Measurements from ENCODE around the gene HELB. TPM values are rescaled to one million over a fixed set of nuclear protein-coding genes. Genes with fewer than 3 reads are reported as not detected.

Gene HELB
- total RNA-seq, 5 donors from 2014 or later (not counting 1 experiment from before 2014, with no cell fraction given): 38.6 to 66.4 (median 45.7) TPM

- no peak for DNase-seq
- Mint-ChIP-seq H3K36me3 (no peaks in the 10 kb centered on the region), H3K27me3 (no peaks in the 10 kb centered on the region), H3K4me1 (peaks cover 6 to 15% (median 7%) of the 10 kb centered on the region in 3 donors), H3K9me3 (no peaks in the 10 kb centered on the region), H3K4me3 (no peak overlapping the region), H3K27ac (no peak overlapping the region)
- no CpG with 5 or more reads among the region's 6 CpGs for WGBS (ENCODE audit: insufficient coverage)
- ChIA-PET POLR2A (interaction anchor here in 1 of 2 donors (0.7 kb wide), 1 partner anchor 34 kb away, joined by 3 read pairs; the partner anchor contains the start of gene HELB), CTCF (interaction anchor here (0.5 to 3.2 kb wide), 17 partner anchors 9 to 1714 kb away, joined by 3 to 22 read pairs (median 5); partner anchors contain the start of gene HELB (in 1 of the 2))
- Histone ChIP-seq H3K36me3 (ENCODE audit: control insufficient read depth in 2 of 2, extremely low read depth in 1 of 2, insufficient read depth in 1 of 2, low read length in 1 of 2) (no peaks in the 10 kb centered on the region), H3K27me3 (replicated peaks in 1 of 2; ENCODE audit: control insufficient read depth in 2 of 2, extremely low read depth in 1 of 2, insufficient read depth in 2 of 2, low read length in 1 of 2) (peaks cover 0 to 3% of the 10 kb centered on the region in 2 experiments), H3K9me3 (no peaks in the 10 kb centered on the region), H3K4me1 (ENCODE audit: control insufficient read depth in 1 of 2, extremely low read depth in 1 of 2, insufficient read depth in 2 of 2, low read length in 2 of 2) (peaks cover 4 to 21% of the 10 kb centered on the region in 2 experiments), H3K27ac (ENCODE audit: low read length) (no peak overlapping the region), H3K4me3 (ENCODE audit: control insufficient read depth in 1 of 2, extremely low read depth in 1 of 2, low read length in 1 of 2) (no peak overlapping the region)
- ATAC-seq (replicated peaks in 1 of 4): no peak
These were observed 33.2 kb upstream of the HELB start for GRCh38 chr12:66269142-66269541.

- Histone ChIP-seq H3K36me3 (ENCODE audit: control insufficient read depth in 2 of 2, extremely low read depth in 1 of 2, insufficient read depth in 1 of 2, low read length in 1 of 2) (no peaks in the 10 kb centered on the region), H3K27ac (ENCODE audit: low read length) (no peak overlapping the region), H3K4me3 (ENCODE audit: control insufficient read depth in 1 of 2, extremely low read depth in 1 of 2, low read length in 1 of 2) (no peak overlapping the region), H3K27me3 (replicated peaks in 1 of 2; ENCODE audit: control insufficient read depth in 2 of 2, extremely low read depth in 1 of 2, insufficient read depth in 2 of 2, low read length in 1 of 2) (no peaks in the 10 kb centered on the region), H3K4me1 (ENCODE audit: control insufficient read depth in 1 of 2, extremely low read depth in 1 of 2, insufficient read depth in 2 of 2, low read length in 2 of 2) (peaks cover 4 to 21% of the 10 kb centered on the region in 2 experiments), H3K9me3 (no peaks in the 10 kb centered on the region)
- Mint-ChIP-seq H3K36me3 (no peaks in the 10 kb centered on the region), H3K27ac (no peak overlapping the region), H3K27me3 (no peaks in the 10 kb centered on the region), H3K9me3 (no peaks in the 10 kb centered on the region), H3K4me3 (no peak overlapping the region), H3K4me1 (peaks cover 7 to 15% (median 8%) of the 10 kb centered on the region in 3 donors)
- ChIA-PET CTCF (interaction anchor here (0.5 to 3.2 kb wide), 31 partner anchors 8 to 591 kb away, joined by 3 to 22 read pairs (median 4); partner anchors contain the start of gene HELB (in 1 of the 2)), POLR2A (interaction anchor here (0.7 to 0.9 kb wide), 3 partner anchors 9 to 91 kb away, joined by 3 read pairs; partner anchors contain the start of gene HELB (in 1 of the 2))
- 20% methylated on average over 1 of the region's 5 CpGs for WGBS (ENCODE audit: insufficient coverage)
- DNase-seq (peak in 6 of 35 experiments; percentile 5 to 64 (median 10)), ATAC-seq (replicated peaks in 1 of 4) (peak in 3 of 4 experiments; percentile 64 to 75 (median 70))
These were observed 32.4 kb upstream of the HELB start for GRCh38 chr12:66269757-66270383.

GRCh38 chr12:66270613-66271012, 31.7 kb upstream of the HELB start:
- ChIA-PET POLR2A (interaction anchor here in 1 of 2 donors (0.9 kb wide), 1 partner anchor 8 kb away, joined by 3 read pairs; no protein-coding TSS in a partner anchor), CTCF (interaction anchor here (0.6 to 3.2 kb wide), 22 partner anchors 8 to 1373 kb away, joined by 3 to 22 read pairs (median 4); partner anchors contain the start of gene HELB (in 1 of the 2))
- DNase-seq (no peak), ATAC-seq (replicated peaks in 1 of 4) (no peak)
- peaks cover 4 to 21% of the 10 kb centered on the region in 2 experiments for H3K4me1 ChIP-seq (ENCODE audit: control insufficient read depth in 1 of 2, extremely low read depth in 1 of 2, insufficient read depth in 2 of 2, low read length in 2 of 2)
- H3K4me3 ChIP-seq (ENCODE audit: control insufficient read depth in 1 of 2, extremely low read depth in 1 of 2, low read length in 1 of 2): no peak overlapping the region
- Mint-ChIP-seq H3K27ac (no peak overlapping the region), H3K27me3 (no peaks in the 10 kb centered on the region), H3K4me3 (no peak overlapping the region), H3K9me3 (no peaks in the 10 kb centered on the region), H3K36me3 (no peaks in the 10 kb centered on the region), H3K4me1 (peaks cover 7 to 15% (median 8%) of the 10 kb centered on the region in 3 donors)
- H3K9me3 ChIP-seq: no peaks in the 10 kb centered on the region
- H3K27ac ChIP-seq (ENCODE audit: low read length): no peak overlapping the region
- WGBS (ENCODE audit: insufficient coverage): no CpG with 5 or more reads among the region's 1 CpG
- no peaks in the 10 kb centered on the region for H3K36me3 ChIP-seq (ENCODE audit: control insufficient read depth in 2 of 2, extremely low read depth in 1 of 2, insufficient read depth in 1 of 2, low read length in 1 of 2)
- no peaks in the 10 kb centered on the region for H3K27me3 ChIP-seq (replicated peaks in 1 of 2; ENCODE audit: control insufficient read depth in 2 of 2, extremely low read depth in 1 of 2, insufficient read depth in 2 of 2, low read length in 1 of 2)

GRCh38 chr12:66272650-66273049, 29.6 kb upstream of the HELB start:
- H3K36me3 ChIP-seq (ENCODE audit: control insufficient read depth in 2 of 2, extremely low read depth in 1 of 2, insufficient read depth in 1 of 2, low read length in 1 of 2): no peaks in the 10 kb centered on the region
- Mint-ChIP-seq H3K36me3 (no peaks in the 10 kb centered on the region), H3K9me3 (no peaks in the 10 kb centered on the region), H3K4me1 (peaks cover 10 to 23% (median 14%) of the 10 kb centered on the region in 3 donors), H3K27ac (no peak overlapping the region), H3K27me3 (no peaks in the 10 kb centered on the region), H3K4me3 (no peak overlapping the region)
- no peak overlapping the region for H3K27ac ChIP-seq (ENCODE audit: low read length)
- DNase-seq (no peak), ATAC-seq (replicated peaks in 1 of 4) (no peak)
- peaks cover 4 to 21% of the 10 kb centered on the region in 2 experiments for H3K4me1 ChIP-seq (ENCODE audit: control insufficient read depth in 1 of 2, extremely low read depth in 1 of 2, insufficient read depth in 2 of 2, low read length in 2 of 2)
- WGBS (ENCODE audit: insufficient coverage): 60% methylated on average over 3 of the region's 3 CpGs
- ChIA-PET CTCF (interaction anchor here in 1 of 2 donors (0.9 kb wide), 1 partner anchor 30 kb away, joined by 4 read pairs; the partner anchor contains the start of gene HELB), POLR2A (no interaction called here)
- H3K9me3 ChIP-seq: no peaks in the 10 kb centered on the region
- H3K27me3 ChIP-seq (replicated peaks in 1 of 2; ENCODE audit: control insufficient read depth in 2 of 2, extremely low read depth in 1 of 2, insufficient read depth in 2 of 2, low read length in 1 of 2): no peaks in the 10 kb centered on the region
- no peak overlapping the region for H3K4me3 ChIP-seq (ENCODE audit: control insufficient read depth in 1 of 2, extremely low read depth in 1 of 2, low read length in 1 of 2)

GRCh38 chr12:66273147-66273546, 29.1 kb upstream of the HELB start:
- no peaks in the 10 kb centered on the region for H3K36me3 ChIP-seq (ENCODE audit: control insufficient read depth in 2 of 2, extremely low read depth in 1 of 2, insufficient read depth in 1 of 2, low read length in 1 of 2)
- Mint-ChIP-seq H3K27ac (no peak overlapping the region), H3K27me3 (no peaks in the 10 kb centered on the region), H3K9me3 (no peaks in the 10 kb centered on the region), H3K4me1 (peaks cover 10 to 23% (median 14%) of the 10 kb centered on the region in 3 donors), H3K4me3 (no peak overlapping the region), H3K36me3 (no peaks in the 10 kb centered on the region)
- no peak for DNase-seq
- no CpG with 5 or more reads among the region's 1 CpG for WGBS (ENCODE audit: insufficient coverage)
- no peaks in the 10 kb centered on the region for H3K9me3 ChIP-seq
- no peak overlapping the region for H3K27ac ChIP-seq (ENCODE audit: low read length)
- no peak overlapping the region for H3K4me3 ChIP-seq (ENCODE audit: control insufficient read depth in 1 of 2, extremely low read depth in 1 of 2, low read length in 1 of 2)
- ChIA-PET CTCF (interaction anchor here in 1 of 2 donors (0.9 to 2.1 kb wide), 2 partner anchors 29 to 53 kb away, joined by 4 to 5 read pairs; partner anchors contain the start of gene HELB), POLR2A (no interaction called here)
- no peak for ATAC-seq (replicated peaks in 1 of 4)
- H3K4me1 ChIP-seq (ENCODE audit: control insufficient read depth in 1 of 2, extremely low read depth in 1 of 2, insufficient read depth in 2 of 2, low read length in 2 of 2): peaks cover 4 to 19% of the 10 kb centered on the region in 2 experiments
- H3K27me3 ChIP-seq (replicated peaks in 1 of 2; ENCODE audit: control insufficient read depth in 2 of 2, extremely low read depth in 1 of 2, insufficient read depth in 2 of 2, low read length in 1 of 2): no peaks in the 10 kb centered on the region

- Mint-ChIP-seq H3K4me3 (no peak overlapping the region), H3K36me3 (no peaks in the 10 kb centered on the region), H3K27me3 (no peaks in the 10 kb centered on the region), H3K4me1 (peaks cover 24 to 37% (median 27%) of the 10 kb centered on the region in 3 donors), H3K9me3 (no peaks in the 10 kb centered on the region), H3K27ac (no peak overlapping the region)
- H3K27ac ChIP-seq (ENCODE audit: low read length): no peak overlapping the region
- CTCF ChIA-PET: interaction anchor here in 1 of 2 donors (0.9 to 2.1 kb wide), 2 partner anchors 11 to 51 kb away, joined by 3 to 5 read pairs; no protein-coding TSS in a partner anchor
- no peak overlapping the region for H3K4me3 ChIP-seq (ENCODE audit: control insufficient read depth in 1 of 2, extremely low read depth in 1 of 2, low read length in 1 of 2)
- whole genome bisulfite sequencing (ENCODE audit: insufficient coverage): no CpG with 5 or more reads among the region's 2 CpGs
- H3K9me3 ChIP-seq: no peaks in the 10 kb centered on the region
- POLR2A ChIA-PET: no interaction called here
- ATAC-seq (replicated peaks in 1 of 4) (no peak), DNase-seq (no peak)
- H3K36me3 ChIP-seq (ENCODE audit: control insufficient read depth in 2 of 2, extremely low read depth in 1 of 2, insufficient read depth in 1 of 2, low read length in 1 of 2): no peaks in the 10 kb centered on the region
- H3K4me1 ChIP-seq (ENCODE audit: control insufficient read depth in 1 of 2, extremely low read depth in 1 of 2, insufficient read depth in 2 of 2, low read length in 2 of 2): peaks cover 8 to 9% of the 10 kb centered on the region in 2 experiments
- no peaks in the 10 kb centered on the region for H3K27me3 ChIP-seq (replicated peaks in 1 of 2; ENCODE audit: control insufficient read depth in 2 of 2, extremely low read depth in 1 of 2, insufficient read depth in 2 of 2, low read length in 1 of 2)
These were observed 27.3 kb upstream of the HELB start for GRCh38 chr12:66275040-66275439.
